ENCODE results near the gene CIDEA.

GRCh38 chr18:12305930-12306629 lies 51.9 kb downstream of the CIDEA start:
- TF ChIP-seq CTCF (conservative IDR thresholded peaks at IDR 0.05 in 1 of 2, IDR thresholded peaks at IDR 0.05 in 1 of 2; ENCODE audit: low read depth in 1 of 2, low read length in 2 of 2) (no peak), EZH2 (IDR thresholded peaks at IDR 0.05; ENCODE audit: low read length, missing control alignments) (no peak)
